ENCODE data around the gene TTLL5.

Gene TTLL5

DNA sequence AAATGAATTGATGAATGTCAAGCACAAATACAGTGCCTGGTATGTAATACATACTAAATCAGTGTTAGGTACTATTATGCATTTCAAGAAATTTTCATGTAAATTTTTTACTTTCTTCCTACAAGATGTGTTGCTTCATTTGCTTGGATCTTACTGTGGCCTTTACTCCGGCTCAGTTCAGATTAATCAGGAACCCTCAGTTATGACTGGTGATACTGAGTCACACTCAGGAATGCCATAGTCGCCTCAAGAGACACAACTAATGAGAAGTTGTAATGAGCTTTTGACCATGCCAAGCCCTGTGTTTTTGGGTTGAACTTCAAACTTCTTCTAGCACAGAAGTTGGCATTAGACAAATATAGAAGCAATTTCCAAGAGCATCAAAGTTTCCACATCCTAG lies 224.8 kb downstream of the TTLL5 start:
- Histone ChIP-seq H3K27ac (replicated peaks) (no peak overlapping the region), H3K27me3 (ENCODE audit: insufficient read depth, poor library complexity, severe bottlenecking) (no peaks in the 10 kb centered on the region), H3K4me3 (replicated peaks; ENCODE audit: insufficient read depth, low read length) (no peak overlapping the region)
- no peak for DNase-seq (ENCODE audit: low read depth in 1 of 2, low spot score in 1 of 2)
- TF ChIP-seq, protein P1, sequence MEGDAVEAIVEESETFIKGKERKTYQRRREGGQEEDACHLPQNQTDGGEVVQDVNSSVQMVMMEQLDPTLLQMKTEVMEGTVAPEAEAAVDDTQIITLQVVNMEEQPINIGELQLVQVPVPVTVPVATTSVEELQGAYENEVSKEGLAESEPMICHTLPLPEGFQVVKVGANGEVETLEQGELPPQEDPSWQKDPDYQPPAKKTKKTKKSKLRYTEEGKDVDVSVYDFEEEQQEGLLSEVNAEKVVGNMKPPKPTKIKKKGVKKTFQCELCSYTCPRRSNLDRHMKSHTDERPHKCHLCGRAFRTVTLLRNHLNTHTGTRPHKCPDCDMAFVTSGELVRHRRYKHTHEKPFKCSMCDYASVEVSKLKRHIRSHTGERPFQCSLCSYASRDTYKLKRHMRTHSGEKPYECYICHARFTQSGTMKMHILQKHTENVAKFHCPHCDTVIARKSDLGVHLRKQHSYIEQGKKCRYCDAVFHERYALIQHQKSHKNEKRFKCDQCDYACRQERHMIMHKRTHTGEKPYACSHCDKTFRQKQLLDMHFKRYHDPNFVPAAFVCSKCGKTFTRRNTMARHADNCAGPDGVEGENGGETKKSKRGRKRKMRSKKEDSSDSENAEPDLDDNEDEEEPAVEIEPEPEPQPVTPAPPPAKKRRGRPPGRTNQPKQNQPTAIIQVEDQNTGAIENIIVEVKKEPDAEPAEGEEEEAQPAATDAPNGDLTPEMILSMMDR (IDR thresholded peaks at IDR 0.05; ENCODE audit: insufficient read depth, low read length) = no peak
- TF ChIP-seq, protein P2, sequence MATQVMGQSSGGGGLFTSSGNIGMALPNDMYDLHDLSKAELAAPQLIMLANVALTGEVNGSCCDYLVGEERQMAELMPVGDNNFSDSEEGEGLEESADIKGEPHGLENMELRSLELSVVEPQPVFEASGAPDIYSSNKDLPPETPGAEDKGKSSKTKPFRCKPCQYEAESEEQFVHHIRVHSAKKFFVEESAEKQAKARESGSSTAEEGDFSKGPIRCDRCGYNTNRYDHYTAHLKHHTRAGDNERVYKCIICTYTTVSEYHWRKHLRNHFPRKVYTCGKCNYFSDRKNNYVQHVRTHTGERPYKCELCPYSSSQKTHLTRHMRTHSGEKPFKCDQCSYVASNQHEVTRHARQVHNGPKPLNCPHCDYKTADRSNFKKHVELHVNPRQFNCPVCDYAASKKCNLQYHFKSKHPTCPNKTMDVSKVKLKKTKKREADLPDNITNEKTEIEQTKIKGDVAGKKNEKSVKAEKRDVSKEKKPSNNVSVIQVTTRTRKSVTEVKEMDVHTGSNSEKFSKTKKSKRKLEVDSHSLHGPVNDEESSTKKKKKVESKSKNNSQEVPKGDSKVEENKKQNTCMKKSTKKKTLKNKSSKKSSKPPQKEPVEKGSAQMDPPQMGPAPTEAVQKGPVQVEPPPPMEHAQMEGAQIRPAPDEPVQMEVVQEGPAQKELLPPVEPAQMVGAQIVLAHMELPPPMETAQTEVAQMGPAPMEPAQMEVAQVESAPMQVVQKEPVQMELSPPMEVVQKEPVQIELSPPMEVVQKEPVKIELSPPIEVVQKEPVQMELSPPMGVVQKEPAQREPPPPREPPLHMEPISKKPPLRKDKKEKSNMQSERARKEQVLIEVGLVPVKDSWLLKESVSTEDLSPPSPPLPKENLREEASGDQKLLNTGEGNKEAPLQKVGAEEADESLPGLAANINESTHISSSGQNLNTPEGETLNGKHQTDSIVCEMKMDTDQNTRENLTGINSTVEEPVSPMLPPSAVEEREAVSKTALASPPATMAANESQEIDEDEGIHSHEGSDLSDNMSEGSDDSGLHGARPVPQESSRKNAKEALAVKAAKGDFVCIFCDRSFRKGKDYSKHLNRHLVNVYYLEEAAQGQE (IDR thresholded peaks at IDR 0.05; ENCODE audit: insufficient replicate concordance, low read depth) = no peak
- no peak for TF ChIP-seq POLR2AphosphoS5 (IDR thresholded peaks at IDR 0.05; ENCODE audit: low read depth)
- no peak for TF ChIP-seq GABPA (IDR thresholded peaks at IDR 0.05; ENCODE audit: low read depth)

DNA sequence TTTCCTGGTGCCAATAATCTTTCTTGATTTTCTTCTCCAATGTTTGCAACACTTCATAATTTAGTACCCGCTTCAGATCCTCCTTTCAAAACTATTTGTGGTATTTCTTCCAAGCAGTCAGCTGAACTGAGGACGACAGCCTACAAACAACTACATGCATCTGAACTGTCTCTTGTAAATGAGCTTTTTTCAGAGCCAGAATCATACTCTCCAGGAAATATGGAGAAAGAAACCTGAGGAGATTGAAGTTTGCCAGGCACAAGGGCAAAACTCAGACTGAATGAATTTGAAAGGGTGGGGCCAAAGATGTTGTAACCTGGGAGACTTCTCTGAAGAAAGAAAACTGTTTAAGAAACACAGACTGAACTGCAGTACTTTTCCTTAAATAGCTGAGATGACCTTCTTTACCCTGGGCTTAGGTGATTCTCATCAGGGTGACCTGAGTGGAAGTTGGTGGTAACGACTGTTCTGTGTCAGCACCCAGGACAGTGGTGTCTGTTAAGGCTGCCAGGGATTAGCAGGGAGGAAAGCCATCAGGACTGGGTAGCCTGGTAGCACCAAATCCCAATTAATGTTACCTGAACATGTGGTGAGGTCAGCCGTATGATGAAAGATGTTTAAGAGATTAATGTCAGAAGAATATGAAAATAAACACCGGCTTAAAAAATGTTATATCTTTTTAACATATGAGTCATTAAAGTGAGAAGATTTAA lies 225.7 kb downstream of the TTLL5 start:
- Histone ChIP-seq H3K27me3 (ENCODE audit: insufficient read depth, poor library complexity, severe bottlenecking) (no peaks in the 10 kb centered on the region), H3K27ac (replicated peaks) (no peak overlapping the region), H3K4me3 (replicated peaks; ENCODE audit: insufficient read depth, low read length) (no peak overlapping the region)
- no peak for DNase-seq (ENCODE audit: low read depth in 1 of 2, low spot score in 1 of 2)
- no peak for TF ChIP-seq POLR2AphosphoS5 (IDR thresholded peaks at IDR 0.05; ENCODE audit: low read depth)
- TF ChIP-seq, protein P1 (IDR thresholded peaks at IDR 0.05; ENCODE audit: insufficient read depth, low read length) = no peak
- TF ChIP-seq, protein P2 (IDR thresholded peaks at IDR 0.05; ENCODE audit: insufficient replicate concordance, low read depth) = no peak
- TF ChIP-seq SPI1 (IDR thresholded peaks at IDR 0.05; ENCODE audit: borderline replicate concordance, low read depth) = no peak
- no peak for TF ChIP-seq GABPA (IDR thresholded peaks at IDR 0.05; ENCODE audit: low read depth)

DNA sequence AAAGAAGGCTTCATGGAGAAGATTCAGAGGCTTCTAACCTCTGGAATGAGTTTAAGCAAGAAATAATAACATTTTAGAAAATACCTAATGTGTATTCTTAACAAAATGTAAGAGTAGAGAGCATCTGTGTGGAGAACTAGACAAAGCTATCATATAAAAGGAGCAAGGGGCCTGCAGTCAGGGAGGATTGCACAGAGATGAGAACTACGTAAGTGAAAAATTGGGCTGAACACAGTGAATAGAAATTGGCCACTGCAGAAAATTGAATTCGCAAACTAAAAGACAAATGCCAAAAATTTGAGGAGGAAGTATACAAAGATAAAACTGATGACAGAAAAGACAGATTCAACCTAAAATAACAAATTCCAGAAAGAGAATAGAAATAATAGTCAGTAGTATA lies 227.9 kb downstream of the TTLL5 start:
- Histone ChIP-seq H3K27me3 (ENCODE audit: insufficient read depth, poor library complexity, severe bottlenecking) (no peaks in the 10 kb centered on the region), H3K27ac (replicated peaks) (no peak overlapping the region), H3K4me3 (replicated peaks; ENCODE audit: insufficient read depth, low read length) (no peak overlapping the region)
- TF ChIP-seq GABPA (IDR thresholded peaks at IDR 0.05; ENCODE audit: low read depth) (no peak), POLR2AphosphoS5 (IDR thresholded peaks at IDR 0.05; ENCODE audit: low read depth) (no peak), SPI1 (IDR thresholded peaks at IDR 0.05; ENCODE audit: borderline replicate concordance, low read depth) (no peak)
- TF ChIP-seq, protein P1 (IDR thresholded peaks at IDR 0.05; ENCODE audit: insufficient read depth, low read length) = no peak
- TF ChIP-seq, protein P2 (IDR thresholded peaks at IDR 0.05; ENCODE audit: insufficient replicate concordance, low read depth) = no peak
- no peak for DNase-seq (ENCODE audit: low read depth in 1 of 2, low spot score in 1 of 2)
